ENCODE data around the gene TSPAN4. TPM values are rescaled to one million over a fixed set of nuclear protein-coding genes. Genes with fewer than 3 reads are reported as not detected.

TSPAN4 gene
- total and polyA plus RNA-seq, 9 of the 15 experiments (the other 6 are each of a cell fraction or from before 2014, with no cell fraction given), result 0.07 to 31.0 (median 15.7) TPM

GRCh38 chr11:844693-845644 is 2.3 kb downstream of the TSPAN4 start (continued):
- TF ChIP-seq, protein P1, sequence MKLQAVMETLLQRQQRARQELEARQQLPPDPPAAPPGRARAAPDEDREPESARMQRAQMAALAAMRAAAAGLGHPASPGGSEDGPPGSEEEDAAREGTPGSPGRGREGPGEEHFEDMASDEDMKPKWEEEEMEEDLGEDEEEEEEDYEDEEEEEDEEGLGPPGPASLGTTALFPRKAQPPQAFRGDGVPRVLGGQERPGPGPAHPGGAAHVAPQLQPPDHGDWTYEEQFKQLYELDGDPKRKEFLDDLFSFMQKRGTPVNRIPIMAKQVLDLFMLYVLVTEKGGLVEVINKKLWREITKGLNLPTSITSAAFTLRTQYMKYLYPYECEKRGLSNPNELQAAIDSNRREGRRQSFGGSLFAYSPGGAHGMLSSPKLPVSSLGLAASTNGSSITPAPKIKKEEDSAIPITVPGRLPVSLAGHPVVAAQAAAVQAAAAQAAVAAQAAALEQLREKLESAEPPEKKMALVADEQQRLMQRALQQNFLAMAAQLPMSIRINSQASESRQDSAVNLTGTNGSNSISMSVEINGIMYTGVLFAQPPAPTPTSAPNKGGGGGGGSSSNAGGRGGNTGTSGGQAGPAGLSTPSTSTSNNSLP (IDR thresholded peaks at IDR 0.05; ENCODE audit: borderline replicate concordance, low read depth, low read length), result no peak
- TF ChIP-seq SIX5 (IDR thresholded peaks at IDR 0.05; ENCODE audit: borderline replicate concordance in 1 of 2, insufficient read depth in 1 of 2, low read depth in 1 of 2, low read length in 2 of 2), result no peak

- no peaks in the 10 kb centered on the region for H3K9me1 ChIP-seq (ENCODE audit: control insufficient read depth, insufficient read depth, low read length)
- no peaks in the 10 kb centered on the region for H3K9me3 ChIP-seq (replicated peaks; ENCODE audit: control insufficient read depth, insufficient read depth, low read depth, low read length)
- no peak overlapping the region for H3K27ac ChIP-seq (ENCODE audit: extremely low read depth, low read depth, low read length)
- H3K4me1 ChIP-seq (replicated peaks in 1 of 2; ENCODE audit: control insufficient read depth in 2 of 2, insufficient read depth in 2 of 2, low read length in 2 of 2), result peaks cover 23 to 80% of the 10 kb centered on the region in 2 experiments
- ChIA-PET CTCF (ENCODE audit: low intra/inter-chr PET ratio) (no interaction called here), POLR2A (interaction anchor here (0.5 to 1.3 kb wide), 4 partner anchors 23 to 394 kb away, joined by 3 to 5 read pairs (median 3); no protein-coding TSS in a partner anchor)
- H3K4me2 ChIP-seq (ENCODE audit: insufficient read depth, low read length), result no peak overlapping the region
- no peak for FAIRE-seq
- in situ Hi-C loops (cut with MboI) (no loop called here), intact Hi-C loops (cut with micrococcal nuclease) (loop anchor here (5.0 to 10.0 kb wide), 2 partner anchors 69 to 206 kb away; partner anchors contain the start of gene CHID1)
- no TSS peak for BruUV-seq (replicated peaks)
- H3K4me3 ChIP-seq, result no peak overlapping the region
- H4K20me1 ChIP-seq (replicated peaks; ENCODE audit: control insufficient read depth, insufficient read depth, low read length), result no peaks in the 10 kb centered on the region; the same call in 1 of the 2 replicates
- peaks cover 27% of the 10 kb centered on the region for H3K79me2 ChIP-seq (ENCODE audit: control insufficient read depth, insufficient read depth, low read length)
- DNase-seq (ENCODE audit: extremely low read depth in 1 of 4, low spot score in 3 of 4), result no peak
- ATAC-seq, result no peak
- WGBS (ENCODE audit: insufficient coverage, low coverage, missing lambda C conversion rate), result 52% methylated on average over 6 of the region's 8 CpGs
- H3K36me3 ChIP-seq (ENCODE audit: control insufficient read depth, insufficient read depth, low read length), result peaks cover 4% of the 10 kb centered on the region; the same call in 1 of the 3 replicates
- no peak overlapping the region for H2AFZ ChIP-seq (ENCODE audit: low read depth, low read length)
- H3K9ac ChIP-seq (ENCODE audit: insufficient read depth in 1 of 2, low read depth in 2 of 2, low read length in 2 of 2), result peak overlapping the region in 1 of 2 experiments; percentile 50; a peak in 2 of 4 replicates
- no peaks in the 10 kb centered on the region for H3K27me3 ChIP-seq (ENCODE audit: control insufficient read depth in 2 of 2, insufficient read depth in 2 of 2, low read length in 2 of 2)
- TF ChIP-seq CXXC5 (CRISPR knock-in tag; IDR thresholded peaks at IDR 0.05) (no peak), TCF15 (CRISPR knock-in tag; IDR thresholded peaks at IDR 0.05) (no peak), AFF1 (IDR thresholded peaks at IDR 0.05; ENCODE audit: low read depth in 1 of 2, partially characterized antibody in 2 of 2) (no peak), HLTF (IDR thresholded peaks at IDR 0.05) (no peak), MAFK (IDR thresholded peaks at IDR 0.05; ENCODE audit: low read length) (no peak), RBM14 (IDR thresholded peaks at IDR 0.05; ENCODE audit: borderline replicate concordance, insufficient read depth, low read depth, low read length) (no peak)
- TF ChIP-seq, protein P2, sequence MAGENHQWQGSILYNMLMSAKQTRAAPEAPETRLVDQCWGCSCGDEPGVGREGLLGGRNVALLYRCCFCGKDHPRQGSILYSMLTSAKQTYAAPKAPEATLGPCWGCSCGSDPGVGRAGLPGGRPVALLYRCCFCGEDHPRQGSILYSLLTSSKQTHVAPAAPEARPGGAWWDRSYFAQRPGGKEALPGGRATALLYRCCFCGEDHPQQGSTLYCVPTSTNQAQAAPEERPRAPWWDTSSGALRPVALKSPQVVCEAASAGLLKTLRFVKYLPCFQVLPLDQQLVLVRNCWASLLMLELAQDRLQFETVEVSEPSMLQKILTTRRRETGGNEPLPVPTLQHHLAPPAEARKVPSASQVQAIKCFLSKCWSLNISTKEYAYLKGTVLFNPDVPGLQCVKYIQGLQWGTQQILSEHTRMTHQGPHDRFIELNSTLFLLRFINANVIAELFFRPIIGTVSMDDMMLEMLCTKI (IDR thresholded peaks at IDR 0.05; ENCODE audit: partially characterized antibody), result no peak
Observed at GRCh38 chr11:845872-846495, 3.3 kb downstream of the TSPAN4 start.

Measured in K562 (cell line).